NCI-H1105 treated with DMSO at 0.1 percent for 48 hours (cell line): ENCODE data around the gene ANKH.
A peak's percentile ranks its signal among the peaks of the same experiment; 100 is the strongest.

ENCODE experiments used
- DNase-seq: peaks from one replicate; lab custom pipeline; 2025; lab: John Stamatoyannopoulos, UW

Gene ANKH

DNA sequence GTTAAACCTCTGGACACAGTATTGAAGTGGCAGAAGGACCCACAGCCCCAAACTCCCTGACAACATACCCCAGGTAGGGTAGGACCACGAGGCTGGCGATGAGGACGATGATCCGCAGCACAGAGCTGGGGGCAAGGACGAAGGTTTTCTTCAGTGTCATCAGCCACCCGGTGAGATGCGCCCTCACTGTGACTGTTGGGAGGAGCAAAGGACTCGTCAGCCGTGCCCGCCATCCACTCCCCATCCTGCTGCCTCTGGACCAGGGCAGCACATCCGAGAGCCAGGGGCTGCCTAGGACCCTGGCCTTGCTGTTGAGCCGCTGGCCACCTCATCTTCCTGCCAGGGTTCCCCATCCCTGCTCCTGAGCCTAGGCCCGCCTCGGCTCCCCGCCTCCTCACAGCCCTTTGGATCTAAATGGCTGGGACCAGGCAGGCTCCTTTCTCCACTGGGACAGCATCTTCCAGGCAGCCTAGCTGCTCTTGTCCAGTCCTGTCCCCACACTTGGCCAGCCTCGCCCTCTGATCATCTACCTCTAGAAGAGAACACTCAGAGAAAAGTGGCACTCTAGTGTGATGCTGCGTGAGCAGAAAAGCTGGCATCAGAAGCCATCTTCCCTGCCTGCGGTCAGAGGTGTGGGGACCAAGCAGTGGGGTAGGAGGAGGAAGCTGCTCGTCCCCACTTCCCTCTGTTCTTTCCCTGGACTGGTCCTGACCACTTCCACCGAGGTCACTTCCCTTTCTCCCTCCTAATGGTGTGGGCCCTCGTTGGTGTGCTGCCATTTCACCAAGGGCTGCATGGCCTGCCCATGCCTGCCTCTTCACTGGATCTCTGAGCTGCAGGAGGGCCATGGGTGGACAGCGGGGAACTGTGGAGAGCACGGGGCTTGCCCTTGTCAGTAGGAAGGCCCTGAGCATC lies 157.8 kb downstream of the ANKH start:
- no peak for DNase-seq

DNA sequence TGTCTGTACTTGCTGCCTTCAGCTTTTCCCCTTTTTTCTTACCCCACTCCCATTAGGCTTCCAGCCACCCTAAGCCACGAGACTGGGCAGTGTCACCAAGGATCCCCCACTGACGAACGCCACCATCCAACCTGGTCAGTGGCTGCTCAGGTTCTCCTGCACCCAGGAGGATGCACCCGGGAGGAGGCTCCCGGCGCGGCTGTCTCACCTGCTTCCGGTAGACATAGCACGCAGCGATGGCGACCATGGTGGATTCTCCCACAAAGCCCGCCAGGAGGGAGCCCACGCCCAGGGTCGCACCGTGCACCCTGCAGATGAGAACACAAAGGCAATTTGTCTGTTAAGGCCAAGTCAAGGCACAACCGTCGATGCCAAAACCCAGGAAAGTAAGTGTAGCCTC lies 158.9 kb downstream of the ANKH start:
- no peak for DNase-seq

DNA sequence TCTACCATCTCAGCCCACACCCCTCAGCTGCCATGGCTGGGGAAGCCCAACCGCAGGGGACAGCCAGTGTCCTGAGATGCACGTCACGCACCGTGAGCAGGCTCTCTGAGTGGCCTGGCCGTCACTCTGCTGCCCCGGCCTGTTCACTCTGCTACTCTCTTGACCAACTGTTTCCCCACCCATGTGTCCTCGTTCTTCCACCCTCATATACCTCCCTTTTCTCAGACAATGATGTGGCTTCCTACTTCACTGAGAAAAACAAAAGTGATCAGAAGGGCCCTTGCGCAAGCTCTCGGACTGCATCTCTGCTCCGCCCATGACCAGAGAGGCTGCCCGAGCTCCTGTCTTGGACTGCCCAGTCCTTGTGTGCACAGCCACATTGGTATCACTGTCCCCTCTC lies 159.4 kb downstream of the ANKH start:
- no peak for DNase-seq

DNA sequence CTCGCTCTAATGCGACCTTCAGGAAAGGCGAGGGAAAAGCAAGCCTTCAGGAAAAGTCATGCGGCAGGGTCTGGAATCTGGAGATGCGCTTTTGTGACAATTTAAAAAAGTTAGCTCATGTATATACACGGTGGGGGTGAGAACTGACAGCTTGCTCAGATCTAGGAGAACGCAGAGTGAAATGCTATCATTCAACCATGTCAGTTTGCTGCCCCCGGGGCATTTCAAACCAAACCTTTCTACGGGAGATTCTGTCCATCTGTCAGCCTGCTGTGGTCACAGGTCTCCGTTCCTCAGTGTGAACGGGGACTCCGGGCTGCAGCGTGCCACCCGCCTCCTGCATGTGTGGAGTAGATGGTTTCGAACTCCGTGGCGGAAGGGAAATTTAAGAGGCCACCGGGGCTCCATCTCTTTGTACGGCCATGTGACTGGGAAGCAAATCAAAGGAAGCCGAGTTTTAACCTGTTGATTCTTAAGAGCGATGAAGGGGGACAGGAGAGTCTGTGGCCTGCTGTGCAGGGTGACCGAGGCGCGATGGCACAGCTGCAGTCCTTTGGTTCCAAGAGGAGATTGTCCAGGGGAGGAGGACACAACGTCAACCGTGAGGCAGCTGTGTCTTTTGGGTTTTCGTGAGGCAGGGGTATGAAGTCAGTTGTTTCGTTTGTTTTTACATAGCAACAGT lies 161.1 kb downstream of the ANKH start:
- no peak for DNase-seq

DNA sequence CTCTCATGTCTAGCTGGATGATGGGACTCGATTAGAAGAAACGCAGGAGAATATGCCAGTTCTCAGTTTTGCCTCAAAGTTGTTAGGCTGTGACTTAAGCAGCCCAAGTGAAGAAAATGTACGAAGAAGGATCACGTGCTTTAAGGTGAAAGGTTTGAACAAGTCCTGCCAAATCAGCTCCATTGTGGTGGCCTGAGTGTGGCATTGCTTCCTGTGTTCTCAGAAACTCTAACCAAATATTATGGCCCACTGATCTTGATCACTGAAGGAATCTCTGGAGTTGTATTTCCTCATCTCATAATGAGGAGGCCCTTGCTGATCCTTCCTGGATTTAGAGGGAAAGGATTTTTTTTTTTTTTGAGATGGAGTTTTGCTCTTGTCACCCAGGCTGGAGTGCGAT lies 163.0 kb downstream of the ANKH start:
- no peak for DNase-seq

DNA sequence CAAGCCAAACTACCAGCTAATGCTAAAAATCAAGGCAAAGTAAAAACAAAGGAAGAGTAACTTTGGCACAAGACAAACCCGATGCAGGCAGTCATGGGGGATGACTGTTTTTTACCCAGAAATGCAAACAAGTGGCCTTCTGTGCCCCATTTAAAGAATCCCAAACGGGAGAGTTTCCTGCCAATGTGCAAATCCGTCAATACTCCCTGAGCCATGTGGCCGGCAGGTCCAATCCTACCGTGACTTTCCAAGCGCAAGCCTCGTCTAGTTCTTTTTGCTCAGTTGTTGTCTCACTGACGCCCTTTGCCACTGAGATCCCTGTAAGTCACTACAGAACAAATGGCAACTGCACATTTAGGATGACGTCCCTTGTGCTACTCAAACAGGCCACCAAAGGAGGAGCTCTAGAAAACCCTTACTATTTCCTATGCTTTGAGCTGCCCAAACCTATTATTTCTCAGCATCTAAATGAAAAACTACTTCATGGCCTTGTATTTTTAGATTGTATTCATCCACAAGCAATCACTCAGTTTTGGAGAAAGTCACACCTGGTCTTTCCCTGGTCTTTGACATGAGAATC lies 163.7 kb downstream of the ANKH start:
- no peak for DNase-seq

DNA sequence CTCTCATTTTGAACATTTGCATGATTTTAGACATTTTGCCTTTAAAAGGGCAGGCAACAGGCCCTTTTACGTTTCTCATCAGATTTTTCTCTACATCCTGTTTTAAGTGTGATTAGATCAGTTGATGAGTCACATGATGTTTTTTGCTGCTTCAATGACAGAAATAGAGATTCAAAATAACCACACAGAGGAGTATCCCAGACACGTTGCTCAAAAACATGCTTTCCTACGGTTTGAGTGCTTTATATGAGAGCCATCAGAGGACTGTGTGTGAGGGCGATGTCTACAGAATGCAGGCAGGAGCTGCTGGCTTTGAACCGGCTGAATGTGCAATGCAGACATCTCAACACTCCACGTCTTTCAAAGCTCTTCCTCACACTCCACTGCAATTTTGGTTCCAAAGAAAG lies 165.0 kb downstream of the ANKH start:
- DNase-seq: no peak

DNA sequence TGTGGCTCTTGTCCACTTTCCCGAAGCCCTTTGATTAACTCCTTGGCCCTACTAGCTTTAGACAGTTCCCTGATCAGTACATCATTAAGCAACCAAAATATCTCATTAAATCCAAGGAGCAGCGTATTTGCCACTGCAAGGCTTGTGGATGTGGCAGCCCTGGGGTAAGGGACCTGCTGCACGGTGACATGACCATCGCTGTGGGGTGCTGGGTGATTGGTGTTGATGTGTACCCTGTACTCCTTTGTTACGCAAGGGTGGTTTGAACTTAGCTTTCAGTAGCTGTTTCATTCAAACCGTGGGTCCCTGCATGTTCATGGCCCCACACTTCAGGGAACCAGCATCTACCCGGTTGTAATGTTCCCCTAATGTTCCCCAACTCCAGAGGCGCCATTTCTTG lies 166.0 kb downstream of the ANKH start:
- no peak for DNase-seq

DNA sequence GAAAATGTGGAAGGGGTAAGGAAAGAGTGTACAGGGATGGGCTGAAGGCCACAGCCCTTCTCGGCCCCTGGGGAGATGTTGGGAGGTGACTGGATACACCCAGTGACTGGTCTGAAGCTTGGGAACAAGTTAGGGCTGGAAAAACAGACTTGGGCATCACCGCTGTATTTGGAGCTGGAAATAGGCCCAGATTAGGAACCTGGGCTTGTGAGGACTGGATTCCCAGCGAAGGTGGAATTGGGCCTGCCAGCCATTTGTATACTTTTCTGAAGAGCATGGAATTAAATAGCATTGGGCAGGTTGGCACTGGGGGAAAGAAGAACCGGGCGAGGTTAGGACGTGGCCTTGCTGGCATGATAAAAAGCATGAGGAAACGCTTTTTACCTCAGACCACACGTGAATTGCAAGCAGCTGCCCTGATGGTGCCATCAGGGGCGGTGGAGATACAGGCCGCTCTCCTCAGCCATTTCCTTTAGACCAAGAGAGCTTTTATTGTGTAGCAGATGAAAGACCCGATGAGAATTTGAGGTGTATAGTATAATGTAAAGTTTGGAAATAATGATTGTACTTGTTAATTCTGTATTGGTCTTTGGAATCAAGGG lies 169.2 kb downstream of the ANKH start:
- DNase-seq: no peak

DNA sequence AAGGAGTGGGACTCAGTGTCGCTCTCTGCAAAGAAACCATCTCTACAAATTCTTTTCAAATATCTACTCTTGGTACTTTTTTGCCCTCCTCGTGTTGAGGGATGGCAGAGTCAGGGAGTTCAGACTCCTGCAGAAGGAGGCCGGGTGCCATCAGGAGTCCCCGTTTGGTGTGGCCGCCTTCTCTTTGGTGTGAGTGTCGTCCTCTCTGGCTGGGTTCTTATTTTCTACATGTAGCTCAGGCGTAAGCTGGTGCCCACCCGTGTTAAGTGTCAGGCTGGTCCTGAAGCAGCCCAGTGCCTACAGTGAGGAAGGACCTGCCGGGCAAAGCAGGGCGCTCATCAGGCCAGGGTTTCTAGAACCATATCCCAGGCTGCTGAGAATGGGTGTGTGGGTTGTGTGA lies 170.0 kb downstream of the ANKH start:
- no peak for DNase-seq

DNA sequence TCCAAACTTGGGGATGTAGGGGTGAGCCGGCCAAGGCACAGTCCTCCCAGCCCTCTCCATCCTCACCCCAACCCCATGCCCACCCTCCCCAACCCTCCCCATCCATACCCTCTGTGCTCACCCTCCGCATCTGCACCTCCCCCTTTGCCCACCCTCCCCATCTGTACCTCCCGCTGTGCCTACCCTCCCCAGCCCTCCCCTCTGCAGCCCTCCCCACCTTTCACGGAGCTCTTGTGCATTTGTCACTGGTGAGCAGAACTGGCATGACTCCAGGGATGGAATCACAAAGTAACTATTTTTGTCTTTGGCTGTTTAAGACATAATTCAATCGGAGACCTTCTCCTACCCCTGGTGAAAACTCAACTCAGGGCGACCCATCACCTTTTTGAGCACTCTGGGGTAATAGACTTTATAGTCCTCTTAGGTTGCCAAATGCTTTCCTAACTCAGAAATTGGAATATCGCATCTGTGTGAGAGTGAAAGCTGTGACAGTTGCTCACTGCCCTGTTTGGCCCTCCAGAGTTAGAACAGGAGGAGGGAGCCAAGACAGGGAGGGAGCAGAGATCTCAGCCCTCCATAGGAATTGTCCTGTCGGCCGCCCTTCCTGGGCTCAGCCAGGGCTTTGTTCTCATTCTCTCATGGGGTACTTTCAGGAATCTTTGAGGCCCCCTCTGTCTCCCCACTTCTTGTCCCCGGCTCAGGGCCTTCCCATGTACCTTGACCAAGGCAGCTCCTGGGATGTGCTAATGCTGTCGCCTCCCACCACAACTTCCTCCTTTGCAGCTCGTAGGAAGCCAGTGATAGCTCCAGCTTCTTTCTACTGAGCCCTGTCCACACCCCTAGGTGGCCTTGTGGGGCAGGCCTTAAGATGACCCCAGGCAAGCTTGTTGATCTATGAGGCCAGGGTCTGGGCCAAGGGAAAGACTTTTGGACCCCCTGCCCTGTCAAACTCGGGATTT lies 170.8 kb downstream of the ANKH start:
- no peak for DNase-seq

DNA sequence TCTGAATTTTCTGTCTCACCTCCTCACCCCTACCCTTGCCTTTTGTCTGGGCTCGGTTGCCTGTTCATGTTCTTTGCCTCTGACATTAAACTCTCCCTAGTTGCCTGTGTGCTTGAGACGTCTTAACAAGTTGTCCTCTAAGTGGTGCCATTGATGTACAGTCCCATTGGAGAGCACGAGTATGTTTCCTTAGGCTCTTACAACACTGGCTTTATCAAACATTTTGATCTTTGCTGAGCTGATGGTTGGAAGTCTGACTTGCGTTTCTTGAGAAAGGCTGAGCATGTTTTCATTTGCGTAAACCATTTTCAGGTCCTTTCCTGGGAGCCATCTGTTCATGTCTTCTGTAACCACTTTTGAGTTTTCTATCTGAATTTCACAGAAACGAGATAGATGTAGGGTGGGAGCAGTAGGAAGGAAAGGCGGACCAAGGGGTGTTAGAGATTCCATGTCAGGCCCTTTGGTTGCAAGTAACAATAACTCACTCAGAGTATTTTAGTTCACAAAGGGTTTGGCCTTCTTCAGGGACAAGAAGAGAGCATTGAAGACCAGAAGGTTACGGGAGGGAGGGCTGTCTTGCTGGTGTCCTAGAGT lies 171.7 kb downstream of the ANKH start:
- DNase-seq: no peak

DNA sequence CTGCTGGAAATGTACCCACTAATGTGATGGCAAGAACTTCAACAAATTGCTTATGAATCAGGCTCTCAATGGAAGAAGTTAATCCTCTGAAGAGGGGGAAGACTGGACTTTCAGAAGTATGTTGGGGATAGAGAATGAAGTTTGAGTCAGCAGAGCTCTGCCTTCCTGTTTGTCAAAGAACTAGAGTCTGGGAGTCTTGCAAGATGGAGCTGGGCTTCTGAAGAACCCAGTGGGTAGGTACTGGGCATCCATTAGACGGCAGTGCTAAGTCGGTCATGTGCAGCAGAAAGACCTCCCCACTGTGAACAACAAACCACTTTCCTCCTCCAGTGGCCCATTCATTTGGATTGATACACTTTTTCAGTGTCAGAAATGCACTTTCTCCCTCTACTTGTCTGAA lies 172.4 kb downstream of the ANKH start:
- no peak for DNase-seq

DNA sequence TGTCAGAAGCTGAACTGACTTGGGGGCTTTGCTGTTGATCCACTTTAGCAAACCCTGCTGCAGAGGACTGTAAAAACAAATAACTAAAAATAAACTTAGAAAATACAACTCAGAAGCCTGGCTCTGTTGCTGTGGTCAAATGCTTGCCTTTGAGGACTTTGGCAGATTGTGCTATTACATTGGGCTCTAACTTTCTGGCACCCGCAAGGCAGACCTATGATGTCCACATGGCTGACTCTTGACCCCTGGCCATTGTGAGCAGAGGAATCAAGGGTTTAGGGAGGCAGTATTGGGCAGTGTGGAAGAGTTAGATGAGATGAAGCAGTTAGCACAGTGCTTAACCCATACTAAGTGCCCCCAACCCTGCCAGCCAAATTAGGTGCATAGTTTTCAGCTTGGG lies 173.1 kb downstream of the ANKH start:
- DNase-seq: no peak

DNA sequence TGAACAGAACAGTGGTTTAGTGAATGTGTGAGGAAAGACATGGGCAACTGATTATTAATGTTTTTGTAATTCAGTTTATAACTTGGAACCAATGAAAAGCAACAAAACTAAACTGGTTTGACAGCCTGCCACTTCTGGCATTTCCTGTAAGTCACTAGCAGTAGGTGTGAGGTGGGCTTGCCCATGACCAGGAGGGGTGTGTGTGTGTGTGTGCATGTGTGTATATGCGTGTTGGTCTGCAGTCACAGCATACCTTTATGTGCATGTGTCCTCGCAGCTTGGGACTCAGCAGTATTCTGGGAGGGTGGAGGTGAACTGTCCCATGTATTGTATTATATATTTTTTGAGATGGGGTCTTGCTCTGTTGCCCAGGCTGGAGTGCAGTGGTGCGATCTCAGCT lies 174.7 kb downstream of the ANKH start:
- DNase-seq: no peak

DNA sequence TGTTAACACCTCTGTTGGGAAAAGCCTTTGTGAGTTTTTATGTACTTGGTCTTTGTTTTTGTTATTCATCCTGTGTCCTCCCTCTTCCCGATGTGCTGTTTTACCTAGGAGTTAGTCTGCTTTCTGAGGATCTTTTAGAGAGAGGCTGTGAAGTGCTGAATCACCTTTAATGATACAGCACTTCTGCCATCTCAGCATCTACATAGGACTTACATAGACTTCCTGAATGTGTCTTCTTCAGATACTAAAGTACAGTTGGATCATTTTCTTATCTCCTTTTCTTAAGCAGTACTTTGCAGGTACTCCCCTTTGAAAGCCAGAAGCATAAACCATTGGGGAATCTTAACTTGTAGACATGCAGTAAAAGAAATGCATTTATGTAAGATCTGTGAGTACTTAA lies 175.5 kb downstream of the ANKH start:
- no peak for DNase-seq

DNA sequence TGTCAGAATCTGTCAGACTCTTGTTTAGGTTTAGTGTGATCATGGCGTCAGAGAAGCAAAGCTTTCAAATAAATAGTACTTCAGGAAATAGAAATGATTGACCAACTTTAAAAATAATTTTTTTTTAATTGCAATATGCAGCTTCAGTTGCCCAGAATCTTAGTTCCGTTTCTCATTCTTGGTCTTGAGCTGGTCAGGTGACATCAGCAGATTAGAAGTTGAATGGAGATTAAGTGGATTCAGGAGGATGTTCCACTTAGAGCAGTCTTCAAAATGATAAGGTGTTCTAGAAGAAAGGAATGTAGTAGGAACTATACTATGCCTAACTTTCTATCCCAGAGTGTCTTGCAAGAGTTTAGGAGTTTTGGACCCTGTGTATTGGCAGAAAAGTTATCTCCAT lies 176.4 kb downstream of the ANKH start:
- no peak for DNase-seq

DNA sequence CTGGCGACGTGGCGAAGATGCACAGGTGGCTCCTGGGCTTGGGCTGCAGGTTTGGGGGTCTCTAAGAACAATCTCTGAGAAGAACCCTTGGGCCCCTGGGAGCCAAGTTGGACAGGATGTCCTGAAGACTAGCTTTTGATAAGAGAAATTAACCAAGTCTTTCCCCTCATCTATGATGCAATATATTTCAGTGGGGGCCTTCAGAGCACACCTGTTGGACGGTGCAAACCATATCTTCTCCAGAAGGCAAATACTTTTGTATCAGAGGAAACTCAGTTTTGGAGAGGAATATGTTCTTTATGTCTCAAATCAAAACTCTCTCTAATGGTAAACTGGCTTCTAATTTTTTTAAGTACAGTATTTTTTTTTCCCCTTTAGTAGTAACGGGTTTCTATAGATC lies 178.5 kb downstream of the ANKH start:
- DNase-seq: no peak

DNA sequence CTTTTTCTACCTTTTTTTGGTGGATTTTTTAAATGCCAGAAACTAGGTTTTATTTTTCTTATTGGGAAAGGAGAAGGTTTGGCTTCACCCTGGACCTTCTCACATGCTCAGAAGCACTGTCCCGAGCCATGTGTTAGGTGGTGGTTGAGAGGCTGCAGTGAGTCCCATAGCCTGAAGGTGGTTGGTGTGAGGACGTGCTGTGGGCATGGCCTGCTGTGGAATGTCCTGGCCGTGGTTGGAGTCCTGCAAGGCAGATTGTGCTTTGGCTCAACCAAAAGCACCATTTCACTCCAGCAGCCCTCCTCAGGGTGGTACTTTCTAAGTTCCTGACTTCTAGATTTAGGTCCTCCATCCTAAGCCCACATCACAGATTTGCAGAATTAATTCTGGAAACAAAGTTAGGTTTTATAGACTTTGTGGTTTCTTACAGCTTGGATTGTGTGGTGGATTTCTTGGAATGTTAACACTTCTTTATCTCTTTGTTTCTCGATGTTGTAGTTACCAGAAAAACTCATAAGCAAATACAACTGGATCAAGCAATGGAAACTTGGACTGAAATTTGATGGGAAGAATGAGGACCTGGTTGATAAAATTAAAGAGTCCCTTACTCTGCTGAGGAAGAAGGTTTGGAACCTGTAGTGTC lies 184.4 kb downstream of the ANKH start:
- no peak for DNase-seq

DNA sequence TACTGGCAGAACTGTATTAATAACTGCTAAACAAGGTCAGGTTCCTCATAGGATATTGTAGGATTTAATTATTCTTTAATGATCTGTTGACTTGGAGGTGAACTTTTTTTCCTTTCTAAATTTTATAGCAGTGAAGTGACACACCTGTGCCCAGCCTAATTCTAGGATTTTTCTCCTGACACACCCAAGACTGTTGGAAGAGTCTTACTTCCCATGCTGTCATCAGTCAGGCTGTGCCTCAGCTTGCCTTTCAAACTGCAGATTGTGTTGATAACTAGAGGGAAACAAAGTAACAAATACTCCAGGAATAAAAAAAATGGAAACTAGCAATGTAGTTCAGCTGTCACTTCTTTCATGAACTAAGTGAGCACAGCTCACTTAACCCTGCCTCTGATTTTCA lies 185.1 kb downstream of the ANKH start:
- no peak for DNase-seq

DNA sequence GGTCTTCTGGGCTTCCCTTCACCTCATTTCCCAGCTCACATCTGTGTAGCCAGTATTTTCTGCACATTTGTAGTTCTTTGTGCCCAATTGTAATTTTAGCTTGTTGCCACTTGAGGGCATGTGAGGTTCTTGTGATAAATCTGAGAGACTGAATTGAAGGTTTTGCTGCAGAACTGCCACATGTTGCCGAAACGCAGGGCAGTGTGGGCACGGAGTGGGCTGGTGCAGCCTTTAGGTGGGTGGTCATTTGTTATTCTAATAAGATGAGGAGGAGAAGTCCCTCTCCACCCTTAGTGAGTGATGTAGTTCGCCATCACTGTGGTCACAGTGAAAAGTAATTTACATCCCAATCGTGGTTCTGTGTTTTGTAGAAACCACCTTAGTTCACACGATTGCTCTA lies 185.8 kb downstream of the ANKH start:
- peak; percentile 63 for DNase-seq
